CD4-positive, alpha-beta T cell treated with Interferon alpha-2 for 1 hour (primary cell): ENCODE measurements around the gene QRICH1.

ENCODE experiments used
- DNase-seq, 2 donors: peaks; one replicate each; pipeline ENCODE4 v3.0.0-alpha.2; 2020 to 2022

QRICH1 gene

DNA sequence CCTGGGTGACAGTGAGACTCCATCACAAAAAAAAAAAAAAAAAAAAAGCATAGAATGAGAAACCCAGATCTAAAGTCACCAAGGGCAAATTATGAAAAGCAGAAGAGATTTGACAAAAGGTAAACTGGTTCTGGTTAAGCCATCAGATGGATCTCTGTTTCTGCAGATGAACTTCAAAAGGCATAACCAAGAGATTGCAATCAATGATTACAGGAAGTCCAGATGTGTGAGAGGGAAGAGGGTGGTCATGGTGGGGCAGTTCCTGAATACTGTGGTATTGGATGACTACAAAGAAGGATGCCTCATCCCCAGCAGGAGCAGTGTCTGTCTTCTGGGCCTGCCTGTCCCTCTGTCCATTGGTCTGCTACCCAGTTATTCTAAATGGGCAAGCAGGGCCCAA is 100.0 kb downstream of the QRICH1 start:
- DNase-seq = no peak

GRCh38 chr3:48991851-48992545 is 101.9 kb downstream of the QRICH1 start:
- no peak for DNase-seq

DNA sequence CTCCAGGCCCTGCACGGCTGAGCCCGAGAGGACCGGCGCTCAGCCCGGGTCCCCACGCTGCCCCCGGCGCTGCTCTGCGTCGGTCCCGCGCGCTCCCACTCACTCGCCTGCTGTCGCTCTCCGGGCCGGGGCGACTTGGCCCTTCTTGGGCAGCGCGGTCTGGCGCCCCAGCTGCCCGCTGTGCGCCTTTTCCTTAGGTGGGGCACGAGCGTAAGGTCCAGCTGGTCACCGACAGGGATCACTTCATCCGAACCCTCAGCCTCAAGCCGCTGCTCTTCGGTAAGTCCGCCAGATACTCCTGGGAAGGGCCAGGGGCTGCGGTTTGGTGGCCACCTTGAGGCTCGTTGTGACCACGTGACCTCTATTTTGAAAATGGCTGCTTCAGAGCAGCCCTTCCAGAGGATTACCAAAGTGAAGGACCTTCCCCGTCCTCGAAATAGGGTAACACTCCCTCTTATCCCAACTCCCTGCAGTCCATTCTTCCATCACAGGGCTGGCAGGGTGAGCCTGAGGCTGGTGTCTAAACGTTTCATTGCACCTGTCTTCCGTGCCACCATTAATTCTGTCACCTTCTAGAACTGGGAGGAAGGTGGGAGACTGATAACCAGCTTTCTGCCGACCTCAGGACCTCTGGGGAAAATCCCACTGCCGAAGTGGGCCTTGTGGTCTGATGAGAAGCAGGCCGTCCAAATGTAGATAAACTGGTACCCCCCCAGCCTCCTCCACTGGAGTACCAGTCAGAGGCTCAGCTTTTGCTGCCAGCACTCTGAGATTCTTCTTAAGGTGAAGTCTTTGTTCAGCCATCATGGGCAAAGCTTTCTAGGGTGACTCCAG is 103.0 kb downstream of the QRICH1 start:
- DNase-seq = peak in 1 of 2 donors; percentile 50

DNA sequence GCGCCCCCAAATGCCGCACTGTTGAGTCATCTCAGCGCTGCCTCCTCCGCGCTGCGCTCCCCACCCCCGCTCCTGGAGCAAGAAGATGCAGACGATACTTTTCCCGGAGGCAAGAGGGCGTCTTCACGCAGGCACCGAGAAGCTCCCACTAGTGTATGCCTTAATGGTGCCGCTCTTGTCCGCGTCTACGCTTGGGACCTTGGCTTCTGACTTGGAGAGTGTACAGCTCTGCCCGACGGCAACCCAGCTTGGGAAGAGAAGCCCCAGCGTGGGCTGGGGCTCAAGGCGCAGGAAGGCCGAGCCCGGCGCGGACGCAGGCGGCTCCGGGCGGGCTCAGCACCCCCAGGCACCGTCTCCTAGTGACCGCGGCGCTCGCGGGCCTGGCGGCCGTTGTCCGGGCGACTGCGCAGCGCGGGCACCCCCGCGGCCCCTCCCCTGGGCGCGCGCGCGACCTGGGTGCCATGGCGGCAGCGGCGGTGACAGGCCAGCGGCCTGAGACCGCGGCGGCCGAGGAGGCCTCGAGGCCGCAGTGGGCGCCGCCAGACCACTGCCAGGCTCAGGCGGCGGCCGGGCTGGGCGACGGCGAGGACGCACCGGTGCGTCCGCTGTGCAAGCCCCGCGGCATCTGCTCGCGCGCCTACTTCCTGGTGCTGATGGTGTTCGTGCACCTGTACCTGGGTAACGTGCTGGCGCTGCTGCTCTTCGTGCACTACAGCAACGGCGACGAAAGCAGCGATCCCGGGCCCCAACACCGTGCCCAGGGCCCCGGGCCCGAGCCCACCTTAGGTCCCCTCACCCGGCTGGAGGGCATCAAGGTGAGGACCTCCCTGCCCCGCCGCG is 103.9 kb downstream of the QRICH1 start, which contains the start of gene P4HTM:
Gene P4HTM (plus strand): TSS at position 446 of the 840 bp plus-strand sequence. CDS start 16 bp downstream, at position 462.
- peak; percentile 59 to 71 for DNase-seq

DNA sequence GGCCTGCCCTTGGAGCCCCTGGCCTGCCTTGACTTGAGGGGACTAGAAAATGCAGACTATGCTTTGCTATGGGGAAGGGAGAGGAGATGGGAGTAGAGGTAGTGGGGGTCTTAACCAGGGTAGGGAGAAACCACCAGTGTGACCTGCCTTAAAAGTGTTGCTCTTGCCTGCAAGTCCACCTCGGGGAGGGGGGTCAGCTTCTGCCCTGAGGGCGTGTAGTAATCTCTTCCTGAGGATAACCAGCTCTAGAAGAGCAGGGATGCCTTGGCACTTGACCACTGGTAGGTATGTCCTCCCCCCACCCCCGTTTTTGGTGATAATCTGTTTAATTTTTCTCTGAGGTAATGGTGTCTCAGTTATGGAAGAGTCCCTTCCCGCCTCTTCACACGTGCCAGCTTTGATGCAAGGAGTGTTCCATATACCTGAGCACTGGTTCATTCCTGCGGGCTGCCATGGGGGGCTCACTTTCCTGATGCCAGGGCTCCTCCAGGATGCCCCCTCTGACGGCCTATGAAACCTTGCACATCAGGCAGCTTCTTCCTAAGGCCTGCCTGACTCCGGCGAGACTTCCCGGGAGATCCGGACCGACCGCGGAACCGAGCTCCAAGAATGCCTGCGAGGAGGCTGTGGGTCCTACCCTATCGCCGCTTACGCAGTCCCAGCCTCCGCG is 104.6 kb downstream of the QRICH1 start:
- DNase-seq = no peak

DNA sequence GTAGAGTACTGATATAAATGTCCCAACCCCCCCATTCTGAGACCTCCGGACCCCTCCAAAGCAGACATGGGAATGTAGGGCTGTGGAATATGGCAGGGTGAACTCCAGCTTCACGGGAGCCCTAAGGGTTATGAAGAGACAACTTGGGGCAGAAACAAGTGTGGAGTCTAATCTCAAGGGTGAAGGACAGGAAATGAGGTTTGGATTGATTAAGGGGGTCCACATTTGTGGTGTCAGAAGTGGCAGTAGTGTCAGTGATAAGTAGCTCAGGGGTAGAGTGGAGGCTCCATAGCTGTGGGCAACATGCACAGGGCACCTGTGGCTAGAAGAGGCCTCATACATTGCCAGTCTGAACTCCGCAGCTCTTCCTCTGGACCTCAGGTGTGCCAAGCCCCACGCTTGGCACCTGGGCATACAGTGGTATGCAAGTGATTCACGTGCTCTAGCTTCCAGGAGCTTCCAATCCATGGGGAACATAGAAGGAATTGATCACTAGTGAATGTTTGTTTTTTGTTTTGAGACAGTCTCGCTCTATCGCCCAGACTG is 108.0 kb downstream of the QRICH1 start:
- DNase-seq = no peak

GRCh38 chr3:48984663-48985062 is 109.2 kb downstream of the QRICH1 start:
- DNase-seq = no peak

- DNase-seq = no peak
Observed at GRCh38 chr3:48983096-48983495, 110.8 kb downstream of the QRICH1 start.

DNA sequence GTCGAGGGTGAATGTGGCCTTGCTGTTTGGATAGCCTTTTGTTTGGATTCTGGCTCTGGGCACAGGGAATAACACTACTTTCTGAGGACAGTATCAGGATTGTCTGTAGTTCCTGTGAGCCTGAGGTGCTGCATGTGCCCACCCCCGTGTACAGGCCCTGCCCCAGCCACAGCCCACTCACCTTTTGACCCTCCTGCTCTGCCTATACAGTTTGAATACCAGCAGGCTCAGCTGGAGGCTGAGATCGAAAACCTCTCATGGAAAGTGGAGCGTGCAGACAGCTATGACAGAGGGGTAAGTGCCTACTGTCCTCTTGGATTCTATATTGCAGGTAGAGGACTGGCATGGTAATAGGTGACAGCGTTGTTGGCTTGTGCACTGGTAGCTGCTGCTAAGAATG is 111.2 kb downstream of the QRICH1 start:
- DNase-seq = no peak

DNA sequence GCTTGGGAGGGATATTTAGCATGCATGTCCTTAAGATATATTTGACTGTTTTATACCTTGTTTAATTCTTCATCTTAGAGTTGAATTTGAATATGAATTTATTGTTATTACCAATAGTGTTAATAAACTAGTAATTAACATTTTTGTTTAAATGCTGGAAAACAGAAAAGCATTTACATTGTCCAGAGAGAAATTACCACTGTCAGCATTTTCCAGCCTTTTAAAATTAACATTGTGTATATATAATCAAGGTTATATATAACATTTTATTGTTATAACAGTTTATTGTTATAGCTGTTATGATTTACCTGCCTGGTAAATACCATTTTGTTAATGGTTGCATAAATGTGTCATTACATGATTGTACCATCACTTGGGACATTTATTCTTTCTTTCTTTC is 111.9 kb downstream of the QRICH1 start:
- DNase-seq = no peak

DNA sequence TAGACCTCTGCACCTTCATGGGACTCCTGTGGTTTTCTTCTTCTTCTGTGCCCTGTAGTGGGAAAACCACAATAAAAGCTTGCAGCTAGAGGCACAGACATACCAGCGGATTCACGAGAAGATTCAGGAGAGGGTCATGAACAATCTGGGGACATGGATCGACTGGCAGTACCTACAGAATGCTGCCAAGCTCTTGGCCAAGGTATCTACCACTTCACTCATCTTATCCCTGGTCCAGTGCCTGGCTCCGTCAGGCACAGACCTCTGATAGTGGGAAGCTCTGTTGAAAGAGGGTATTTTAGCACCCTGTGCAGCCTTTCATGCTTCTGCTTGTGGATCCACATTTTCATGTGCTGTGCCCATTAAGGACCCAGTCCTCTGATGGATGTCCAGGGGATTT is 113.6 kb downstream of the QRICH1 start:
- no peak for DNase-seq
